Endodermal cell (in vitro differentiated cells): ENCODE results near the gene KIF1A. TPM values are rescaled to one million over a fixed set of nuclear protein-coding genes. Genes with fewer than 3 reads are reported as not detected.

Source experiments
- DNase-seq: peaks from one replicate; pipeline ENCODE4 v3.0.0-alpha.2; 2017
- H3K27ac ChIP-seq: 2 replicates; pipeline ENCODE4 v1.5.1; 2013; ENCODE audit warnings: mild to moderate bottlenecking, low read depth, low read length, moderate library complexity
- H3K27me3 ChIP-seq: 2 replicates; pipeline ENCODE4 v1.6.1; 2013; ENCODE audit warnings: mild to moderate bottlenecking, low read length, moderate library complexity; ENCODE audit not compliant: insufficient read depth, control insufficient read depth, poor library complexity, severe bottlenecking
- H3K36me3 ChIP-seq: 2 replicates; pipeline ENCODE4 v1.7.0; 2013; ENCODE audit warnings: mild to moderate bottlenecking, low read length, moderate library complexity; ENCODE audit not compliant: control insufficient read depth, insufficient read depth
- H3K4me1 ChIP-seq: one replicate; pipeline ENCODE4 v1.7.0; 2013; ENCODE audit warnings: low read length; ENCODE audit not compliant: control insufficient read depth, insufficient read depth
- H3K4me3 ChIP-seq: 2 replicates; pipeline ENCODE4 v1.5.1; 2013; ENCODE audit warnings: mild to moderate bottlenecking, low read length, moderate library complexity
- H3K9ac ChIP-seq: 2 replicates; pipeline ENCODE4 v1.6.1; 2013; ENCODE audit warnings: mild to moderate bottlenecking, low read length, moderate library complexity; ENCODE audit not compliant: poor library complexity, severe bottlenecking; ENCODE audit errors: extremely low read depth
- H3K9me3 ChIP-seq: 2 replicates; pipeline ENCODE4 v1.6.1; 2013; ENCODE audit warnings: mild to moderate bottlenecking, low read length, moderate library complexity; ENCODE audit not compliant: control insufficient read depth
- H3K27ac Mint-ChIP-seq: 2 replicates; pipeline ENCODE4 v1.8.0; 2020; ENCODE audit warnings: mixed read lengths
- H3K27me3 Mint-ChIP-seq: 2 replicates; pipeline ENCODE4 v1.8.0; 2021; ENCODE audit warnings: mild to moderate bottlenecking, mixed read lengths; ENCODE audit not compliant: insufficient read depth
- H3K36me3 Mint-ChIP-seq: 2 replicates; pipeline ENCODE4 v1.8.0; 2020; ENCODE audit warnings: low read depth, mixed read lengths
- H3K4me1 Mint-ChIP-seq: 2 replicates; pipeline ENCODE4 v1.8.0; 2020; ENCODE audit warnings: mixed read lengths
- H3K4me3 Mint-ChIP-seq: 2 replicates; pipeline ENCODE4 v1.8.0; 2020; ENCODE audit warnings: mild to moderate bottlenecking, moderate library complexity, mixed read lengths
- H3K9me3 Mint-ChIP-seq: 2 replicates; pipeline ENCODE4 v1.8.0; 2020; ENCODE audit warnings: mild to moderate bottlenecking, mixed read lengths
- CTCF ChIP-seq: fragments of 200-600 bp; sonication (generic); conservative IDR thresholded peaks from 2 replicates; pipeline ENCODE4 v1.5.0; 2021; ENCODE audit warnings: antibody characterized with exemption, mild to moderate bottlenecking
- WGBS, 2 experiments: methylation state at CpG; one replicate each; pipeline versions ENCODE4 v1.1.5 to v1.1.7; 2013; ENCODE audit warnings: missing lambda C conversion rate in 2 of 2, mixed read lengths in 1 of 2; ENCODE audit not compliant: insufficient coverage in 1 of 2, insufficient read length in 1 of 2; 5-methylcytosine and 5-hydroxymethylcytosine counted together
- total RNA-seq, 2 donors: library from RNA; stranded (reverse); fragmentation: NEBNext Ultra II Directional in 1 of 2; extraction: Animal tissue kit (Norgen Biotek cat#: 25700) in 1 of 2; gene quantifications; 2 replicates in 1 of 2; 3 replicates in 1 of 2; pipeline ENCODE4 v1.2.1, GENCODE V29; 2021

KIF1A gene
- total RNA-seq, 2 donors from 2014 or later, result 58.8 to 83.1 TPM

- Mint-ChIP-seq H3K4me1 (no peaks in the 10 kb centered on the region), H3K27ac (no peak overlapping the region), H3K4me3 (no peak overlapping the region), H3K27me3 (no peaks in the 10 kb centered on the region), H3K9me3 (no peaks in the 10 kb centered on the region), H3K36me3 (no peaks in the 10 kb centered on the region)
- peaks cover 6% of the 10 kb centered on the region for H3K36me3 ChIP-seq
- no peak overlapping the region for H3K9ac ChIP-seq
- DNase-seq, result no peak
- TF ChIP-seq CTCF, result no peak
- 94 to 96% methylated on average over 4 to 9 of the region's 9 CpGs for WGBS, 2 experiments
- no peaks in the 10 kb centered on the region for H3K9me3 ChIP-seq
- no peaks in the 10 kb centered on the region for H3K27me3 ChIP-seq
- no peak overlapping the region for H3K4me3 ChIP-seq
- H3K4me1 ChIP-seq, result no peaks in the 10 kb centered on the region
- H3K27ac ChIP-seq, result no peak overlapping the region
These were observed 88.9 kb downstream of the KIF1A start for GRCh38 chr2:240731178-240731545.

DNA sequence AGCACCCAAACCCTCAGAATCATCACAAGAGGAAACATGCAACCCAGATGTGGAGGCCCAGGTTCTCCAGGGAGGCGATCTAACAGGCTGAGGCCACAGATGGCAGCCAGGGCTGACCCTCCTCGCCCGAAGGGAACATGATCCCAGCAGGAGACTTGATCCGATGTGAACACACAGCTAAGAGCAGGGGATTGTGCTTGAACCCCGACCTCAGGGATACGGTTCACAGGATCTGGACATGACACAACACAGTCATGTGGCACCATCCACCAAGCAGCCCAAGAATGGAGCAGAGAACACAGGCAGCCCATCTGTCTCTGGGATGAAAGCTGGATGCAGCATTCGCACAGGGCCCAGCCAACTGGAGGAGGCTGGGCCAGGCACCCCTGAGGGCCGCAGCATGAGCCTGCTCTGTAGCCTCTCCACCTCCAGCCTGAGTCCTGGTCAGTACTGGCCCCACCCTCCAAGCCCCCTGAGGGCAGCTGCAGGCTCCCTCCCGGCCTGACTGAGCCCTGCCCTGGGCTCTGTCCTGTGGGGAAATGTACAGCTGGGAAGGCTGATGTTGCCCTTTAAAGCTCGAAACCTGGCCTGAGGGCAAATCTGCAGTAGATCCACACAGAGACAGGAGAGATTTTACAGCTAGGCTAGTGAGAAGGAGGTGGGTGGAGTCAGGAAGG lies 89.4 kb downstream of the KIF1A start:
- no peaks in the 10 kb centered on the region for H3K36me3 Mint-ChIP-seq

GRCh38 chr2:240728827-240729226 lies 91.2 kb downstream of the KIF1A start:
- no peaks in the 10 kb centered on the region for H3K4me1 ChIP-seq
- peaks cover 6% of the 10 kb centered on the region for H3K36me3 ChIP-seq
- DNase-seq, result no peak
- Mint-ChIP-seq H3K36me3 (no peaks in the 10 kb centered on the region), H3K4me1 (no peaks in the 10 kb centered on the region), H3K27me3 (no peaks in the 10 kb centered on the region), H3K27ac (no peak overlapping the region), H3K4me3 (no peak overlapping the region), H3K9me3 (no peaks in the 10 kb centered on the region)
- H3K4me3 ChIP-seq, result no peak overlapping the region
- no peak overlapping the region for H3K9ac ChIP-seq
- H3K9me3 ChIP-seq, result no peaks in the 10 kb centered on the region
- 82 to 87% methylated on average over 7 of the region's 7 CpGs for WGBS, 2 experiments
- no peak for TF ChIP-seq CTCF
- no peak overlapping the region for H3K27ac ChIP-seq
- no peaks in the 10 kb centered on the region for H3K27me3 ChIP-seq

More for the DNA sequence above, 89.4 kb downstream of the KIF1A start:
- no peaks in the 10 kb centered on the region for H3K9me3 ChIP-seq
- WGBS, 2 experiments, result 91 to 95% methylated on average over 8 to 10 of the region's 10 CpGs
- peaks cover 6% of the 10 kb centered on the region for H3K36me3 ChIP-seq
- no peak for TF ChIP-seq CTCF
- no peak overlapping the region for H3K27ac Mint-ChIP-seq
- H3K4me1 Mint-ChIP-seq, result no peaks in the 10 kb centered on the region
- H3K9me3 Mint-ChIP-seq, result no peaks in the 10 kb centered on the region
- no peak overlapping the region for H3K4me3 ChIP-seq
- no peaks in the 10 kb centered on the region for H3K27me3 Mint-ChIP-seq
- no peaks in the 10 kb centered on the region for H3K4me1 ChIP-seq
- DNase-seq, result no peak
- H3K27me3 ChIP-seq, result no peaks in the 10 kb centered on the region
- no peak overlapping the region for H3K27ac ChIP-seq
- no peak overlapping the region for H3K9ac ChIP-seq
- H3K4me3 Mint-ChIP-seq, result no peak overlapping the region
